NCI-H2029 treated with DMSO at 0.1 percent for 48 hours (cell line): ENCODE results near the gene THSD7A.

Source experiments
- DNase-seq: peaks from one replicate; lab custom pipeline; 2025; lab: John Stamatoyannopoulos, UW

The THSD7A gene

DNA sequence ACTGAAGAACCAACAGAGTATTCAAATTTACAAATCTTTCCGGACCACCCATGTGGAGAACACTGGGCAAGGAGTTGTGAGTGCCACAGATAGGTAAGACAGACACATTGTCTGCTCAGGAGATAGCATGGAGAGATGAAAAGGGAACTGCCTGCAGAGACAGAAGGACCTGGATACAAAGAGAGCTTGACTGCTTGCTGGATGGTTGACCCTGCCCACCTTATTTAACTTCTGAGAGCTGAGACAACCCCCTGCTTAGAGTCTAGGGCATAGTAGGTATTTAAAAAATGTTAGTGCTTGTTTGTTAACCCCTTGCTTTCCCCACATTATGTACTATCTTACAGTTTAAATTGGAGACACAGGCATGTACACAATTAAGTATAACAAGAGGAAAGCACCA lies 314.1 kb downstream of the THSD7A start:
- DNase-seq: no peak

DNA sequence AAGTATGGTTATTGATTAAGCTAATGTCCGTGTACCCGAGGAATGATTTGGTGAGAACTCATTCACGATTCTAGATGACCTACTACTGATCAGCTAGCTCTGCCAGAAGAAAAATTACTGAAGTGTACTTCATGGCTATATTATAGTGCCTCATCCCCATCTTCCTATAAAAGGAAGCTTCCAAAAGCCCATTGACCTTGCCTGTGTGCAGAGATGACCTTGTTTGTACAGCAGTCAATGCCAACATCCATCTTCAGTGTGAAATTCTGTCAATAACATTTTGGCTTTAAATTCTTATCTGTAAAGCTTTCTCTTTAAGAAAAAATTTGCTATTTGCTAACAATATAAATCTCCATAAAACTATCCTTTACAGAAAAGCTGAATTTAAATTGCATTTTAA lies 315.7 kb downstream of the THSD7A start:
- DNase-seq: no peak

DNA sequence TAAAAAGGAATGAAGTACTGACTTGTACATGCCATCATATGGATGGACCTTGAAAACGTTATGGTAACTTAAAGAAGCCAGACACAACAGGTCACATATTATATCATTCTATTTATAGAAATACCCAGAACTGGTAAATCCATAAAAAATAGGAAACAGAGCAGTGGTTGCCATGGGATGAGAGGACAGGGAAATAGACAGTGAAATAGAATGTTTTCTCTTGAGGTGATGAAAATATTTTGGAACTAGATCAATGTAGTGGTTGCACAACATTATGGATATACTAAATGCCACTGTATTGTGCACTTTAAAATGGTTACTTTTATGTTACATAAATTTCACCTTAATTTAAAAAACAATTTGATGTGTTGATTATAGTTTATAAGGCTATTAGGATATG lies 318.5 kb downstream of the THSD7A start:
- no peak for DNase-seq

DNA sequence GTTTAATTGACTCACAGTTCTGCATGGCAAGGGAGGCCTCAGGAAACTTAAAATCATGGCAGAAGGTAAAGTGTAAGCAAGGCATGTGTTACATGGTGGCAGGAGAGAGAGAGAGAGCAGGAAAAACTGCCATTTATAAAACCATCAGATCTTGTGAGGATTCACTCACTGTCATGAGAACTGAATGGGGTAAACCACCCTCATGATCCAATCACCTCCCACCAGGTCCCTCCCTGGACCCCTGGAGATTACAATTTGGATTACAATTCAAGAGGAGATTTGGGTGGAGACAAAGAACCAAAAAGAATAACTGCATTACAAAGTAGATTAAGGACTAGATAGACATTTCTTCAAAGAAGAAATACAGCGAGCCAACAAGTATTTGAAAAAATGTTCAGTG lies 324.1 kb downstream of the THSD7A start:
- DNase-seq: no peak

DNA sequence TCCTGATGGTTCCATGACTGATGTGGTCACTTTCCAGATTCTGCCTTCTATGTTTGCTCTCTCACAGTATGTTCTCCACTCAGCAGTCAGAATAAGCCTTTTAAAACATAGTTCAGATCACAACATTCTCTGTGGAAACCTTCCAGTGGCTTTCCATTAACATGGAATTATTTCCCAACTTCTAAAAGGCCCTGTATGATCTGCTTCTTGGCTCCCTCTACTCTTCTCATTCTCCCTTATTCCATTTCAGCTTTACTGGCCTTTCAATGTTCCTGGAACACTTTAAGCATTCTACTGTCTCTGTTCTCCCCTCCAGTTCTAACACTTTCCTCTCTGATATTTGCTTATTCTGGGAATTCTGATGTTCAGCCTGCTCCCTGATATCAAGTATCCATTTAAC lies 325.6 kb downstream of the THSD7A start:
- DNase-seq: no peak

DNA sequence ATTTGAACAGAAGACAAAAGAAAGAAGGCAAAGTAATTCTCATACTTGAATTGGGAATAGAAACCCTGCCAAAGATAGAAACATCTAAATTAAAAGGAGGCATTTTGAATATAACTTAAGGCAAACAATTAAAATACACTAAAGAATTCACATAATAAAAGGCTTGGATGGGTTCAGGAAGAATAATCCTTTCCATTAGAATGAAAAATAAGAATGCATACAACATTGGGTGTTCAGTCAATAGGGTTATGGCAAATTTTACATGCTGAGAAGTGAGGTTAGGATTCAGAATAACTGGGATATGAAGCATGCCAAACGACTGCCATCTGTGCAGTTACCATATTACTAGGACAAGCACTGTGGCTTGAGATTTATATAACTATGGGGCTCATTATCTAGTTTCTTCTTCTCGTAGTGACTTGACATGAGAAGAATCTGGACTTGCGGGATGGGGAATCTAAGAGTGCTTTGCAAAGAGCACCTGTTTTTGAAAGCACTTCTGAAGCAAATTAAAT lies 326.5 kb downstream of the THSD7A start:
- no peak for DNase-seq

DNA sequence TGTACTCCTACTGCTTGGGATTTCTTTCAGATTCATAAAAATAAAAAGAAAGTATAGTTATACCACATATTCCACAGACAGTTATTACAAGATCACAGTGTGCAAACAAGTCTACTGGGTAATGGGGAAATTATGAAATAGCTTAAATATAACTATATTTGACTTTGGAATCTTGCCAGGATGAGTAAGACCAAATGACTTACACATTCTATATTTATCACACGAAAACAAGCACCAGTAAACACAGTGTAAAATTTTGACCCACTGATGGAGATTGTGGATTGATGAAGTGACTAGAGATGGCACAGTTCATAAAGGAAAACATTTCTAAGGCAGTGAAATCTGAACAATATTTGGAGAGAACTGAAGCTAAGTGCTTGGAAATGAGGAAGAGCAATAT lies 339.7 kb downstream of the THSD7A start:
- no peak for DNase-seq

DNA sequence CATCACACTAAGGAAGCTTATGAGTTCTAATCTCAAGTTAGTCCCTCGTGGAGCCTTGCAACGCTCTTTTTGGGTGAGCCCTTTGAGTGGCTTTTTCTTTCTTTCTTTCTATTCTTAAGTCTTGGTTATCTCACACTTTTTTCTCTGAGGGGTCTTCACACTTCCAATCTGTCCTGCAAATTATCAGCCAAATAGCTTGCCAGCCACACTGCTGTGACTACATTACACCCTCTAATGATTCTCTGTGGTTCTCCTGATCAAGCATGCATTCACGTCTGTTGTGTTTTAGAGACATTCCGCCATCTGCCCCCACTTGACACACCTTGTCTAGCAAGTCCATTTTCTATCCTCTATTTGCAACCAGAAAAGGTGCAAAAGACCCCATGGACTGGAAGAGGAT lies 340.2 kb downstream of the THSD7A start:
- DNase-seq: no peak

DNA sequence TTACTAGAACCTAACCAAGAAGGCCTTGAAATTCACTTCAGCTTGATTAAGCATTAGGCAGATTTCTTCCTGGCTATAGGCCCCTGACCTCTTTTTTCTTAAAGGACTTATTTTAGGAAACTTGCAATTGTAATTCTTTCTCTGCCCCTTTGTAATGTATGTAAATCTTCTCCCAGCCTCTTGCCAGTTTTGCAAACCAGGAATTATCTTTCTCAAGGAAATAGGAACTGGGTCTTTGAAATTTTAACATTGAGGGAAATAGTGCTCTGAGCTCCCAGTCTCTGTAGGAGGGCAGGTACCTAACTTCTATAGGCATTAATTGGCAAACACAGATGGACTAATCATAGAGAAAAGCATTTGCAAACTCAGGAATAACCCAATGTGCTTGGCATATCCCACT lies 342.7 kb downstream of the THSD7A start:
- DNase-seq: no peak

DNA sequence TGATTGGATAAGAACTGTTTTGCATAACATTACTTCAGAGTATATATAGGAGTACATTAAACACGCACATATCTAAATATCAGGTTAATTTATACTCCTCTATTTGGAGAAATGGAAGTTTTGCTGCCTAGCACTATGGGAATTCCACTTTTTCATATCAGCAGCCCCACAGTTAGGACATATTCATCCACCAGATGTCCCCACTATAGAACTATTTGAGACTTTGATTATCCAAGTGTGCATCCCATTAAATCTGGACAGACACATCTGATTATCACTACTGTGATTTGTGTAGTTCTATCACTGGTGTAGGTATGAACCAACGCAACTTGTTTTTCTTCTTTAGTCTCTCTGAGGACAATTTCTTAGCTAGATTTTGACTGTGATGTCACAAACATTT lies 345.7 kb downstream of the THSD7A start:
- DNase-seq: no peak

DNA sequence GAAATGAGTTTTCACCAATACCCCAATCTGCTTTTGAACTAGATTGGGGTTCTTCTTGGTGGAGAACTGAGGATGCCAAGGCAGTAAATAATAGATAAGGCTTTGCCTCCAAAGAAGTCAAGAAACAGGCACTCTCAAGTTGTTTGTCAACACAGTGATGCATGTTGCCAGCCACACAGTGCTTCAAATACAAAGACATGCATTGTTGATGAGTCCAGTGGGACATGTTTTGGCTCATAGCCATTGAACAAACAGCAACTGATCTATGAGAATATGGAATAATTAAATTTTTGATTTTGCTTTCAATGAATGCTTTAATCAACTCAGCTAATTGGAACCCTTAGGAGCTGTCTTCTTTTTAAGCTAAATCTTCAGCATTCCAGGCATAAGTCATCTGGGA lies 346.4 kb downstream of the THSD7A start:
- DNase-seq: no peak

DNA sequence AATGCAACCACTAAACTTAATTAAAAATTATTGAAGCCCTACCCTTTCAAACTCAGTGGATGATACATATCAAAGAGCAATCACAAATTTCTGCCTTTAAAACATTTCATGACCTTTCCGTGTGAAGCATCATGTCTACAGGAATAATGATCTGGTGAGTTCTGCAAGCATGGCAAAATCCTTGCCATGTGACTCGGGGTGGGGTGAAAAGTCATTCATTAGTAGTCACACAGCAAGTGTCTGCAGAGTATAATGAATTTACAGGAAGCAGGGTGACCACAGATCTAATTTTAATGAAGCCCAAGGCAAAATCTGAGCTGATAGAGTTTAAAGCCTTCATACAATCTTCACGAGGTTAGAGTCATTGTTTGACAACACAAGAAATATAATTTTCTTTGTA lies 351.9 kb downstream of the THSD7A start:
- DNase-seq: no peak

DNA sequence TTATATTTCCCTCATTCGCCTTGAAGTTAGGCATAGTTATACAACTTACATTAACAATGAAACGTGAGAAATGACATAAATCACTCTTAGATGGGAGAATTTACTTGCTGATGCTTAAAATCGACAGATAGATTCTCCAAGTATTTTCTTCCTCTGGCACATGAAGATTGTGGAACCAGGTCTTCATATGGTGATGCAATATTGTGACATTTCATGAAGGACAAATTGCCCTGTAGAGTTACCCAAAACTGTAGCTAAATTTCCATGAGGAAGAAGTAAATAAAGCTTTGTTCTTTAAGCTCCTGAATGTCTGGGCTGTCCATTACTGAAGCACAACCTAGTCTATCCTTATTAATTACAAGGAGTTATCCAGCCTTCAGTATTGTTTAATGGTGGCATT lies 353.1 kb downstream of the THSD7A start:
- DNase-seq: no peak

DNA sequence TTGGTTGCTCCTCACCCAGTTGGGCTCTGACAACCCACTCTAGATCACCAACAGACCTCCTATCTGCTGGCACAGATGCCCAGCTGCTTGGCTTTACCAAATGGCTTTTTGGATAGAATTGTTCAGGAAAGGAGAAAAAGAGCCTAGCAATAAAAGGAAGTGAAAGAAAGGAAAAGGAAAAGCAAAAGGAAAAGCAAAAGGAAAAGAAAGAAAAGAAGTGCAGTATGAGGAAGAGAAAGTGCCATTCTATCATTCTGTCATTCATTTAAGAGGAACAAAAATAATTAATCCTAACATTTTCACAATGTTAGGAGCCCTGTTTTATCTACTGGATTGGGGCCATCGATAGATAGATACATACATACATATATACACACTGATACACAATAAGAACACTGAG lies 353.6 kb downstream of the THSD7A start:
- no peak for DNase-seq

DNA sequence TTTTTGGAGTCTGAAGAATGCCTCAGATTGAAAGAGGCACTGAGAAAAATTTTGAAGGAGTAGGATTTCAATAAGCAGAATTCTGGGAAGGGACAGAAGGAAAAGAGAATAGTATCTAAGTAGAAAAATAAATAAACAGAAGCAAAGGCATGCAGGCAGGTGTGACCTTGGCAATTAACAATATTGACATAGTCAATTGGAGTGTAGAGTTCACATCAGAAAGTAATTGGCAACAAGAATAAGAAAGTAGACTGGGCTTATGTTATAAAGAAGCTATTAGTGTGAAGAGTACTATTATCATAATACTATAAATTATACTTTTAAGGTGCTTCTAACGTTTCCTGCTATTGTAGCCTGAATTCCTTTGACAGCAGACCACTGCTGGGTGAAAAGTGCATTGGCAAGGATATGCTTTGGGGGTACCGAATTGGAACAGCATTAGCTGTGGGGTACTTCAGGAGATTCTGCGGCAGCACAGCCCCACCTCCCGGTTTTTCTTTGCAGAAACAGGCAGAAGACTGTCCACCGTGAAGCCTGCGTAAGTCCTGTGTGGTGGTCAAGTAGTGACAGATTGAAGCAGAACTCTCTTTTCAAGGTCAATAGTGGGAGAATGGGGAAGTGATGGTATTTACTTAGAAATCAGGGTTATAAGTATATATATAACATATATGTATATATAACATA lies 357.0 kb downstream of the THSD7A start:
- no peak for DNase-seq

DNA sequence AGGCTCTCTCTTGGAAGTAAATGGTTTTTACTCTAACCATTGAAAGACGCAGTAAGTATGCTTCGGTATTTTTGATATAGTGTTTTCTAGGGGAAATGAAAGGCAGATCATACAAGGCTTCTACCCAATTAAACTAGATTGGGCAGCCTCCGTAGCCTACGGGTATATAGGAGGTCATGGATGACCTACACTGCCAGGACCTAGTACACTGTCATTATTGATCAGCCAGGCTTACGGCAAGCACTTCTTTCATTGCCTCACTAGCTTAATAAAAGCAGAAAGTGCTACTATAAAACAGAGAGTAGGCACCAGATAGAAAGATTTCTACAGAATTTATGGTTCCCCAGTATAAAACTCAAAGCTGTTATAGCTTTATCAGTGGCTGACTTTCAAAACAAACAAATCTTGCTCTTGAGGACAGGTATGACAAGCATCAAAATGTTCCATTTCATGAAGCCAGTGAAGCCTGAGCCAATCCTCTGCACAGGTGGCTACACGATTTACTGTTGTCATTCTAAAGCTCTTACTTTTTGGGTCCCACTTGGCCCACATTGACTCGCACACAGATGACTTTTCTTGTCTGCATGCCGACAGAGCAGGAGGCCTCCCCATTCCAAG lies 358.1 kb downstream of the THSD7A start:
- DNase-seq: no peak

DNA sequence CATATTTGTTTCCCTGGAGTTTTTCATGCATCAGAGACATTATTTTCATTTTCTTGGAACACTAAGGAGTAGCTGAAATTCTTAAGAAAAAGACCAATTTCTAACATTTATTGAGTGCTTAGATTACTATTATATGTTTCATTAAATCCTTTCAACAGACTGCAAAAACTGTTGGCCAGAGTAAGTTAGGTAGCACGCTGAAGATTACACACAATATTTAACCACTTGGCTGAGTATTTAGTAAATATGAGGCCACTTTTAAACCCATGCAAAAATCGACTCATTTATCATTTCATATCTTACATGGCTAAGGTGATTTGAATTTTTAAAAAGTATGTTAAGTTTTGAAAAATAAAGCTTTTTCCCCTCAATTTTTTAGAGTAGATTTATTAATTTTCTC lies 358.8 kb downstream of the THSD7A start:
- no peak for DNase-seq

DNA sequence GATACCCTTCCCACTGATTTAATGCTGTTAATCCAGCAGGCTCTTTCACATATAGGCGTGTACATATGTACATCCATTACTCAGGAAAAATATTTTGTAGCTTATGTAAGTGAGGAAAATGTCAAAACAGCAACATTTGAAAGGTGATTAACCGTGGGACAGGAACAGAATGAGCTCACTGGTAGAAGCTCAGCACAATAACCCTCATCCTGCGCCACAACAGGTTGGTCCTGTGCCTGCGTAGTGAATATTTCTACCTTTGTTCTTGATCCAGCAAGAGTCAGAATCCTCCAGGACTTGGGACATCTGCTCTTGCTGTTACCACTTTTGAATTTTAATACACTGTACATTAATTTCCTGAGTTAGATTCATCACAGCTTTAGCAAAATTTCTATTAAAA lies 359.4 kb downstream of the THSD7A start:
- DNase-seq: no peak

DNA sequence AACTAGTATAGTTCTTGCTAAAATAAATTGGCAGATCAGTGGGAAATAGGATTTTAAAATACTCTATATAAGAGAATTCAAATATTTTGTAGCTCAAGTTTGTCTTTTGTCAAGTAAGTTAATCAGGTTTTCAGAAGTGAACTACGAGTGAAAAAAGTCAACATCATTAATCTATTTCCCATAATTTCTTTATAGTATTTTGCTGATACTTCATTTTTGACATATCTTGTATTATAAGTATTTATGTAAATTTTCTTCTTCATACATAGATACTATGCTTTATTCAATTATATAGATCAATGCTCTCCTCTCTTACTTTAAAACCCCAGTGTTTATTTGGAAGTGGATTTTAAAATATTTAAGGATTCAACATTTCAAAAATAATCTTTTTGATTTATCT lies 360.7 kb downstream of the THSD7A start:
- DNase-seq: no peak

DNA sequence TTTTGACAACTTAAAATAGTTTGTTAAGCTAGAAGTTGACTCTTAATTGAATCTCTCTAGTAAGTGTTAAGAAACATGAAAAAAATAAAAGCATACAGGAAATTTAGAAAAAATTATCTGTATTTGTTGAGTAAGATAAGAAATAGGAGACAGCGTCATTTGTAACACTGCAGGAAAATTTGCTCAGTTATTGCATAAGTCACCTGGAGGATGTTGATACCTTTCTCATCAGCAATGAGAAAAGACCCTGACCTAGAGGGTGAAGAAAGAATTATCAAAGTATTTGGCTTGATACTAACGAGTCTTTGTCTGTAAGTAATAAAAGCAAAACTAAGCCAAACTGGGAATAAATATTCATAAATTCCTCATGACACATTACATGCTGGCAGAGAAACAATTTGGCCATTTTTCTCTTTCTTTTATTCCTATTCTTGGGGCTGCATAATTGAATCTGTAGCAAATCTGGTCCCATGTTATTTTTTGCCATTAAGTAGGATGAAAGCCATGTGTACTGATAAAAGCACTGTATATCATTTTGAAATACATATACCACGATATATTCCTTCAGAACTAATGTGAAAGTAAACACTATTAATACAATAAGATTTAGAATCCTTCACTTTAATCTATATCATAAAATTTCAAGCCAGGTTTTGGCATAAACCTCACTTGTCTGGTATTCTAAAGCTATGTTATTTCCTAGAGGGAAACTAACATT lies 362.8 kb downstream of the THSD7A start:
- no peak for DNase-seq

DNA sequence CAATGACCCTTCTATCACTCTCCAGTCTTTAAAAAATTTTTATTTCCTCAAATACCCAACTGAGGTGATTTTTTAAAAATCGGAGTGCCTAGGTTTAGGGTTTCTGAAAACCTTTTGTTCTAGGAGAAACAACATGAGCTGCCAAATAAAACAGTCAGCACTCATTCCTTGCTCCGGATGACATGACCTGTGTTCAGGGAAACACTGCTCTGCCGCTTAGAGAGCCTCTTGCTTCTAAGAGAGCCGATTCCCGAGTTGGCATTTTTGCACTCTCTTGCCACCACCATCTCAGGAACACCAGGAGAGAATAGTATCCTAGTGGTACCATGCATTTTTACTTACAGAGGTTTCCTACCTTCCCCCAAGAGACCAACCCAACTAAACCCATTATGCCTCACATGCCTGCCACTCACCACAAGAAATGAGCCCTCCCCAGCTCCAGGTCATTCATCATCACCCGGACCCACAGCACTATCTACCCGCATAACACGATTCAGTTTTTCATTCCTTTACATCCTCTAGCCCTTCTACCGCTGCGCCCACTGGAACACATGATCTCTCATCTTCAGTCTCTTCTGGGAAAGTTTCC lies 365.4 kb downstream of the THSD7A start:
- no peak for DNase-seq

DNA sequence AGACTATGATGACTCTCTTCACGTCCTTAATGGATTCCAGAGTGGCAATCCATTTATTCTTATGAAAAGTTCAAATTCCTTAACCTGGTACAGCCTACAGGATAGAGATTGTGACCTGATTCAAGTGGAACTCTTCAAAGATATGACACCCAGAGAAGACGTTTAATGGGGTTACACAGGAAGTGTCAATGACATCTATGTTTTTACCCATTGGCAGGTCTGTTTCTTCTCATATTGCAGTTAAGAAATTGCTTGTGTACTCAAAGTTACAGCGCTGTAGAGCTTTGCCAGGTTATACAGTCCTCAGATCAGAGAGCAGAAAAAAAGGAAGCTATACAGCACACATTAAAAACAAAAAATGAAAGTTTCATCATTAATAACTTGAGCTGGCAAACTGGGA lies 367.4 kb downstream of the THSD7A start:
- DNase-seq: no peak

DNA sequence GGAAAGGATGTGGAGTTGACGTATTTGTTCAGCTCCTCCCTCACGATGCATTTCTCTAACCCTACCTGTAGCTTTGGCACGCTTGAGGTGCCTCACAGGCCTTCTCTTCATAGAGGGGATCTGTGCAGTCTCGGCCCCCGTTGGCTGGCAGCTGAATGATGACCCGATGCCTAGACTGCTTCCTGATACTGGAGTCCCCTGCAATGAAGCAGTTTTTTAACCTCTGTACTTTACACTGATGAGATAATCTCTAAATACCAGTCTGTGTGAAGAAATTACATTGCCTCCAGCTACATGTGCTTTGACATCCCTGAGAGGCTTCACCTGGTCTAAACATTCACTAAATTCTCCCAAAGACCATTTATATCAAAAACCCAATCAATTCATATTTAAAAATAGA lies 370.1 kb downstream of the THSD7A start:
- no peak for DNase-seq
